GM21717 (cell line): Measurements from ENCODE around the gene THRSP.
A peak's percentile ranks its signal among the peaks of the same experiment; 100 is the strongest.
"Not testable (repeated sequence)": the region's sequence is repeated elsewhere in the genome, so short reads cannot be mapped to it uniquely, and the experiment has no call there.

Source experiments
- ATAC-seq: cut with Tn5 transposase; IDR thresholded peaks from one replicate; pipeline ENCODE4 v1.9.1; 2021; ENCODE audit warnings: mild to moderate bottlenecking, moderate library complexity; ENCODE audit not compliant: unreplicated experiment

Gene THRSP, protein sequence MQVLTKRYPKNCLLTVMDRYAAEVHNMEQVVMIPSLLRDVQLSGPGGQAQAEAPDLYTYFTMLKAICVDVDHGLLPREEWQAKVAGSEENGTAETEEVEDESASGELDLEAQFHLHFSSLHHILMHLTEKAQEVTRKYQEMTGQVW

DNA sequence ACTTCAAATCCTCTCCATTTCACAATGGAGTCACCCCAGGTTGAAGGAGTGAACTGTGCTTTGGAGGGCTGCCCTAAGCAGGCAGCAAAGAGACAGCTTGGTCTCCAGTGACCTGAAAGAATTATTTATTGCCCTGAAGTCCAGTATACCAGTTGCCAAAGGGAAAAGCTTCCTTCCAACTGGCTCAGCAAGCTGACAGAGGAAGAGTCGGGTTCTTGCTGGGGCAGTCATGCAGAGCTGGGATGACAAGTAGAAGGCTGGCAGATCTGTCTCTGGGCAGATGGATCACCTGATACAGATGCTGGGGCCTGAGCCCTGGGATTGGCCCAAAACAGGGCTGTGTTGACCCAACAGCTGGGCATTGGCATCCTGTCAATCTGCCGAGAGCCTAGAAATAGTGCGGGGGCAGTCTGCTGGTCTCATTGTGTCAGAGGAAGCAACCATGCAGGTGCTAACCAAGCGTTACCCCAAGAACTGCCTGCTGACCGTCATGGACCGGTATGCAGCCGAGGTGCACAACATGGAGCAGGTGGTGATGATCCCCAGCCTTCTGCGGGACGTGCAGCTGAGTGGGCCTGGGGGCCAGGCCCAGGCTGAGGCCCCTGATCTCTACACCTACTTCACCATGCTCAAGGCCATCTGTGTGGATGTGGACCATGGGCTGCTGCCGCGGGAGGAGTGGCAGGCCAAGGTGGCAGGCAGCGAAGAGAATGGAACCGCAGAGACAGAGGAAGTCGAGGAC, at the start of gene THRSP:
Gene THRSP (plus strand): TSS at position 422 of the 742 bp plus-strand sequence. CDS start 21 bp downstream, at position 443.
- no peak for ATAC-seq

GRCh38 chr11:78014937-78015520, 48.6 kb upstream of the THRSP start:
- ATAC-seq = not testable (repeated sequence)

- ATAC-seq = no peak
Observed at GRCh38 chr11:78015878-78016277, 47.8 kb upstream of the THRSP start.

GRCh38 chr11:78019808-78020207, 43.9 kb upstream of the THRSP start:
- ATAC-seq = no peak

DNA sequence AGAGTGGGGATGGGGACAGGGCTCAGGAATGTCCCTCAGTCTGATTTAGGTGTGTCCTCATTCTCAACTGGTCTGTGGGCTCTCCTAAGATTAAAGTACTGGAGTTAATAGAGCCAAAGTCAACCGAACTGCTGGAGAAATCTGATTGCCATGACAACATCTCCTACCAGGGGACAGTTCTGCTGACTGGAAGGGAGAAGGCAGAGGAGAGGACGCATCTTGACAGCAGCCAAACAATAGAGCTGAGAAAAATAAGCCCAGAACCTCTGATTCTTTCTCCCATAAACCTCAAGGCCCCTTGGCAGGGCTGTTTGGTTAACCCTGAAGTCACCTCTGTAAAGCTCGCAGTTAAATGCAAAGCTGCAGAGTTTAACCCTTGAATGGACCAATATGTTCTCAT, 43.4 kb upstream of the THRSP start:
- ATAC-seq = no peak

- ATAC-seq = no peak
Observed at GRCh38 chr11:78021611-78022010, 42.0 kb upstream of the THRSP start.

- ATAC-seq = no peak
Observed at GRCh38 chr11:78022397-78023396, 41.0 kb upstream of the THRSP start, which contains the start of gene KCTD14. Gene KCTD14, minus strand, starts transcription at chr11:78023276. Its CDS starts 27 bp downstream, at chr11:78023249.

DNA sequence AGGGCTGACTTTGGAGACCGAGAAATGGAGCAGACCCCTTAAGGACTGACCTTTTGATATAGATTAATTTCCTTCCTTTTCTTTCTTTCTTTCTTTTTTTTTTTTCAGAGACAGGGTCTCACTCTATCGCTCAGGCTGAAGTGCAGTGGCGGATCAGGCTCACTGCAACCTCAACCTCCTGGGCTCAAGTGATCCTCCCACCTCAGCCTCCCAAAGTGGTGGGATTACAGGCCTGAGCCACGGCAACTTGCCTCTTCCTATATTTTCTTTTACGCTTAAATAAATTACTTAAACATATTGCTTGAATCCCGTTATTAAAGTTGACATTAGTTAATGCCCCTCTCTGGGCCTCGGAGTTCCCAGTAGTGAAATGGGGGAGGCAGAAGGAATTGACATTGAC, 40.2 kb upstream of the THRSP start:
- ATAC-seq = no peak

- ATAC-seq = no peak
Observed at GRCh38 chr11:78025378-78025777, 38.3 kb upstream of the THRSP start.

DNA sequence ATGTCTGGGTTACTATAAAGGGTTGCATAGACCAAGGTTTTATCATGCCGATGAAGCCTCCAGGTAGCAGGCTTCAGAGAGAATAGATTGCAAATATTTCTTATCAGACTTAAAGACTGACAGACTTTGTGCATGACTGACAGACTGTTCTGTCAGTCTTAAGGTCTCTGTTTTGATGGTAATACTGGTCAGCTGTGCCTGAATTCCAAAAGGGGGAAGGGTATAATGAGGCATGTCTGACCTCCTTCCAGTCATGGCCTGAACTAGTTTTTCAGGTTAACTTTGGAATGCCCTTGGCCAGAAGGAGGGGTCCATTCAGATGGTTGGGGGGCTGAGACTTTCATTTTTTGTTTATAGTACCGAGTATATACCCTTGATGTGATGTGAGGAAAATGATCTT, 35.9 kb upstream of the THRSP start:
- no peak for ATAC-seq

DNA sequence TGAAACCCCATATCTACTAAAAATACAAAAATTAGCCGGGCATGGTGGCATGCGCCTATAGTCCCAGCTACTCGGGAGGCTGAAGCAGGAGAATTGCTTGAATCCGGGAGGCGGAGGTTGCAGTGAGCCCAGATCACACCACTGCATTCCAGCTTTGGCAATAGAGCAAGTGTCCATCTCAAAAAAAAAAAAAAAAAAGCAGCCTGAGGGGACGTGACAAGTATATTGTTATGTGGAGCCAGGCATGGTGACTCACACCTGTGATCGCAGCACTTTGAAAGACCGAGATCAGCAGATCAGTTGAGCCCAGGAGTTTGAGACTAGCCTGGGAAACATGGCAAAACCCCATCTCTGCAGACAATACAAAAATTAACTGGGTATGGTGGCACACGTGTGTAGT, 35.2 kb upstream of the THRSP start:
- ATAC-seq = not testable (repeated sequence)

DNA sequence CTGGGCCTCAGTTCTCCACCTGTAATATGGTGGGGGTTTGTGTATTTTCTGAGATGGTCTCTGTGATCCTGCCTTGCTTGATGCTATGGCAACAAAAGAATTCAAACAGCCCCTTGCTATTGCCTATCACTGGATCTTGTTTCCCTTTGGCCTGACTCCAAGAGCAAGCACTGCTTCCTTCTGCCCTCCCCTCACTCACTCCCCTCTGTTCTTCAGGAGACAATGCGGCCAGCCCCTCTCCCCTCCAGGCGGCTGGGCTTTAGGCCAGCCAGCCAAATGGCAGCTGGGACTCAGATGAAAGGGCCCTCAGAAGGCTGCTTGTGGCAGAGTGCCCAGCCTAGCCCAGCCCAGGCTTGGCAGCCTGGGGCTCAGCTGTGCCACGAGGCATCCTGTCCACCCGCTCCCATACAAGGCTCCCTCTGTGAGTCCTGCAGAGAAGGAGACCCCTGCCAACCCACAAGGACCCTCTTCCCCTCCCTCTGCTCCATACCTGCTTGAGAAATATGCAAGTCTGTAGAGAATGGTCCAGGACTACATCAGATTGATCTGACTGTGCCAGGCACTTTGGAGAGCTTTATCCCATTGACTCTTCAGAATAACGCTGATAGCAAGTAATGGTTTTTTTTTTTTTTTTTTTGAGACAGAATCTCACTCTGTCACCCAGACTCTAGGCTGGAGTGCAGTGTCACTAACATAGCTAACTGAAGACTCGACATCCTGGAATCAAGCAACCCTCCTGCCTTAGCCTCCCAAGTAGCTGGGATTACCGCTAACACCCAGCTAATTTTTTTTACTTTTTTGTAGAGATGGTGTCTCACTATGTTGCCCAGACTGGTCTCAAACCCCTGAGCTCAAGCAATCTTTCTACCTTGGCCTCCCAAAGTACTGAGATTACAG, 33.0 kb upstream of the THRSP start:
- no peak for ATAC-seq

DNA sequence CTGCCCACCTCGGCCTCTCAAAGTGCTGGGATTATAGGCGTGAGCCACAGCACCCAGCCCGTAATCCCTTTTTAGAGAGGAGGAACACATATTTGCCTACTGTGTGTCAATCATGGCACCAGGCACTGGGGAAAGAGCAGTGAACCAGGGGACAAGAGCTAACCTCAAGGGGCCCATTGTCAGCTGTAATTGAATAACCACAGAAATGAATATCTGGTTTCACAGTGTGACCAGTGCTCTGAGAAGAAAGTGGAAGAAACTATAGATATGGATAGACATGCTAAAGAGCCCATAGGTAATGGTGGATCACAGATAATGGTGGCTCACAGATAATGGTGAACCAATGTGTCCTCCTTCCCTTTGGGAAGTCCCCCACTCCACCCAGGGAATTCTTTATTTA, 32.0 kb upstream of the THRSP start:
- peak; percentile 62 for ATAC-seq

DNA sequence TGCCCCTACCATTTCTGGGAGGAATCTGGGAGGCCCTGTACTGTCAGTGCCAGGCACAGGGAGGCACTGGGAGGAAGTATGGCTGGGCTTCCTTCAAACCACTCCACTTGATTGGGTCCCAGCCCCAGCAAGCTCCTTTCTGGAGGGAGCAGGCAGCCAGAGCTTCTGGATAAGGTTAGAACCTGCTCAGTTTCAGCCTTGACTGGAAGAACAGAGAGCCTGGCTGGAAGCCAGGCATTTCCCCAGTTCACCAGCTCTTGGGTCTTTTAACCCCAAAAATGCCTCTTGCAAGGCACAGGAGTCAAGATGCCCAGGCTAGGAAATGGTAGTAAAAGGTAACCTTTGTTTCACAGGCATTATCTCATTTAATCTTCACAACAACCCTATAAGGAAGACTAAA, 31.6 kb upstream of the THRSP start:
- ATAC-seq = no peak

DNA sequence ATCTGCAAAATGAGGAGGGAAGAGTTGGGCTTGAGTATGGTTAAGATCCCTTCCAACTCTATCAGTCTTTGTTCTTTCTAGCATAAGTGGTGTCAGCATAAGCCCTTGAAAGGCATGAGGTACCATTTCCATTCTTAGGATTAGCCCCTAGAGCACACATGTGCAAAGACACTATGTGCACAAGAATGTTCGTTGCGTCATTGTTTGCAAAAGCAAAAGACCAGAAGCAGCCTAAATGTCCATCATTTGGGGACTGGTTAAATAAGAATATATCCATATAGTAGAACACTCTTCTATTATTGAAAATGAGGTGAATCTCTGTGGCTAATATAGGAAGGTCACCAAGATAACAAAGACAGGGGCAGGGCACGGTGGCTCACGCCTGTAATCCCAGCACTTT, 30.6 kb upstream of the THRSP start:
- ATAC-seq = no peak

- no peak for ATAC-seq
Observed at GRCh38 chr11:78034623-78035022, 29.0 kb upstream of the THRSP start.

DNA sequence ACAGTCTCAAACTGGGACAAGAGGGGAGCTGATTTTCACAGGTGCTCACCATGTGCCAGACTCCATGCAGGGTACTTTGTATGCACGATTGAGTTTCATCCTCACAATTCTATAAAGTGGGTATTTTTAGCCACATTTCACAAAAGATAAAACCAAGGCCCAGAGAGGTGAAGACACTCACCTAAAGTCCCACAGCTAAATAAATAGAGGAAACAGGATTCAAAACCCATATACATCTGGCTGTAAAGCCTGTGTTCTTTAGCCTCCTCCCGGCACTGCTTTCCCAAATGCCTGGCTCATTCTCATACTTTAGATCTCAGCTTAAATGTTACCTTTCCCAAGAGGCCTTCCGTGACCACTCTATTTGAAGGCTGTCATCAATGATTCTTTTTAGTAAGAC, 27.3 kb upstream of the THRSP start:
- no peak for ATAC-seq

DNA sequence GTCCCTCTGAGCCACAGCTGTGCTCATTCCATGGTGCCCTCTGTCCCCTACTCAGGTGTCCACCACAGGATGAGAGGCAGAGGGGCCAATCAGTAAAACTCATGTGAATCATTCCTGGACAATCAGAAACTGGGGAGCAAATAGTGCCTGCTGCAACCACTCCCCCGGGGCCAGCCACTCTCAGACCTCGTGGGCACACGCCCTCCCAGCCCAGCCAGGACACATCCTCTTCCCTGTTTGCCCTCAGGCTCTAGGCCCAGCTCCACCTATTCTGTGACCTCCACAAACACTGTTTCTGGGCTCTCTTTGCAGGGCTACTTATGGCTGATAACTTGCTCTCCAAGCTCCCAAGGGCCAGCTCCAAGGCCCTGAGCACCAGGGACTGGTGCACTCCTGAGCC, 26.6 kb upstream of the THRSP start:
- no peak for ATAC-seq

DNA sequence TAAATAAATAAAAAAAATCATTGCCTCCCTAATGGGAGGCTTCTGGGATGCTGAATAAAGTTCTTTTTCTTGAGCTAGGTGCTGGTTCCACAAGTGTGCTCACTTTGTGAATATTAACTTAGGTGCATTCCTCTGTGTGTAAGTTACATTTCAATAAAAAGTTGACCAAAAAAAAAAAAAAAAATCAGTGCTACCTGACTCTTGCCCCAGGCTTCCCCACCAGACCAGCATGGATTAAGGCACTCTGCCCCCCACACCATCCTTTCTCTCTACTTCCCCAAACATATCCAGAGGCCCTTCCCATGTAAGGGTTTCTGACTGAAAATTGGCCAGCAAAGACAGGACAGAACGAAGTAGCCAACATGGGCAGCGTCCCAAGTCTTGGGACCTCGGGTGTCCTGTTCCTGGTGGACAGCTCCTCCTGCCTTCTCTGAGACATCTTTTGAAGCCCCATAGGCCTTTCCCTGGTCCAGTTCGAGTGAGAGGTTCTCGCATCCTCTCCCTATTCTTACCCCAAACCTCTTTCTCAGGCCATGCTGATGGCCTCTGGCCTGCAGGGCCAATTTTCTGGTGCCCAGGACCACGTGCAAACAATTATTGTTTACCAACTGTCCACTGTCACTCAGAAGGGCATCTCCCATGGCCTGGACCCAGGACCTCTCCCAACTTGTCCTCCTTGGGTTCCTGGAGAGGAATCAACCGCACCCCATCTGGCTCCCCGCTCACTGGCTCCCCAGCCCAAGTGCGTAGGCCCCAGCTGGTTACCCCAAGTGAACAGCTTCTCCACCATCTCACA, 25.6 kb upstream of the THRSP start:
- no peak for ATAC-seq
